Measurements from ENCODE around the gene DNAJC25. TPM values are rescaled to one million over a fixed set of nuclear protein-coding genes. Genes with fewer than 3 reads are reported as not detected.
"Not testable (repeated sequence)": the region's sequence is repeated elsewhere in the genome, so short reads cannot be mapped to it uniquely, and the experiment has no call there.

DNAJC25 gene
- total RNA-seq, 2 donors from 2014 or later = 3.8 to 9.6 TPM

GRCh38 chr9:111610845-111611244, 20.3 kb upstream of the DNAJC25 start:
- no peaks in the 10 kb centered on the region for H3K9me3 Mint-ChIP-seq
- no peaks in the 10 kb centered on the region for H3K4me1 Mint-ChIP-seq
- H3K27me3 Mint-ChIP-seq = peaks cover 36% of the 10 kb centered on the region
- H3K27ac Mint-ChIP-seq = no peak overlapping the region
- no peak overlapping the region for H3K4me3 Mint-ChIP-seq
- no peaks in the 10 kb centered on the region for H3K36me3 Mint-ChIP-seq (ENCODE audit: low read depth)
- ATAC-seq (replicated peaks) = no peak

- Mint-ChIP-seq H3K27ac (no peak overlapping the region), H3K4me1 (no peaks in the 10 kb centered on the region), H3K4me3 (no peak overlapping the region), H3K9me3 (no peaks in the 10 kb centered on the region), H3K27me3 (peaks cover 42% of the 10 kb centered on the region), H3K36me3 (ENCODE audit: low read depth) (no peaks in the 10 kb centered on the region)
- ATAC-seq (replicated peaks) = no peak
Observed at GRCh38 chr9:111613436-111614040, 17.6 kb upstream of the DNAJC25 start.

- no peak overlapping the region for H3K27ac Mint-ChIP-seq
- no peaks in the 10 kb centered on the region for H3K4me1 Mint-ChIP-seq
- ATAC-seq (replicated peaks) = no peak
- H3K4me3 Mint-ChIP-seq = no peak overlapping the region
- H3K27me3 Mint-ChIP-seq = peaks cover 29% of the 10 kb centered on the region
- no peaks in the 10 kb centered on the region for H3K9me3 Mint-ChIP-seq
- no peaks in the 10 kb centered on the region for H3K36me3 Mint-ChIP-seq (ENCODE audit: low read depth)
Observed at GRCh38 chr9:111615928-111616327, 15.2 kb upstream of the DNAJC25 start.

- not testable (repeated sequence) for H3K4me1 Mint-ChIP-seq; ATAC-seq (replicated peaks); H3K36me3 Mint-ChIP-seq (ENCODE audit: low read depth); H3K9me3 Mint-ChIP-seq; H3K27ac Mint-ChIP-seq; H3K4me3 Mint-ChIP-seq
- H3K27me3 Mint-ChIP-seq = peaks cover 33% of the 10 kb centered on the region
Observed at GRCh38 chr9:111617349-111617748, 13.8 kb upstream of the DNAJC25 start.

- peaks cover 14% of the 10 kb centered on the region for H3K27me3 Mint-ChIP-seq
- no peaks in the 10 kb centered on the region for H3K36me3 Mint-ChIP-seq (ENCODE audit: low read depth)
- no peaks in the 10 kb centered on the region for H3K4me1 Mint-ChIP-seq
- H3K27ac Mint-ChIP-seq = no peak overlapping the region
- no peak overlapping the region for H3K4me3 Mint-ChIP-seq
- peak; percentile 47 for ATAC-seq (replicated peaks)
- no peaks in the 10 kb centered on the region for H3K9me3 Mint-ChIP-seq
Observed at GRCh38 chr9:111621895-111622480, 9.1 kb upstream of the DNAJC25 start.

GRCh38 chr9:111622626-111623025, 8.5 kb upstream of the DNAJC25 start:
- Mint-ChIP-seq H3K4me1 (no peaks in the 10 kb centered on the region), H3K4me3 (no peak overlapping the region), H3K9me3 (no peaks in the 10 kb centered on the region), H3K27ac (no peak overlapping the region), H3K27me3 (peaks cover 14% of the 10 kb centered on the region), H3K36me3 (ENCODE audit: low read depth) (no peaks in the 10 kb centered on the region)
- no peak for ATAC-seq (replicated peaks)

GRCh38 chr9:111627260-111627963, 3.7 kb upstream of the DNAJC25 start:
- ATAC-seq (replicated peaks) = no peak
- Mint-ChIP-seq H3K4me3 (no peak overlapping the region), H3K4me1 (peaks cover 4% of the 10 kb centered on the region), H3K36me3 (ENCODE audit: low read depth) (peaks cover 18% of the 10 kb centered on the region), H3K27me3 (peaks cover 6% of the 10 kb centered on the region), H3K27ac (no peak overlapping the region), H3K9me3 (no peaks in the 10 kb centered on the region)

GRCh38 chr9:111628411-111628810, 2.7 kb upstream of the DNAJC25 start:
- no peak overlapping the region for H3K4me3 Mint-ChIP-seq
- no peak for ATAC-seq (replicated peaks)
- no peaks in the 10 kb centered on the region for H3K9me3 Mint-ChIP-seq
- H3K27ac Mint-ChIP-seq = no peak overlapping the region
- H3K27me3 Mint-ChIP-seq = no peaks in the 10 kb centered on the region
- H3K4me1 Mint-ChIP-seq = peaks cover 10% of the 10 kb centered on the region
- peaks cover 28% of the 10 kb centered on the region for H3K36me3 Mint-ChIP-seq (ENCODE audit: low read depth)

GRCh38 chr9:111630182-111630963, 761 bp upstream of the DNAJC25 start:
- peaks cover 48% of the 10 kb centered on the region for H3K36me3 Mint-ChIP-seq (ENCODE audit: low read depth)
- peaks cover 26% of the 10 kb centered on the region for H3K4me1 Mint-ChIP-seq
- H3K9me3 Mint-ChIP-seq = no peaks in the 10 kb centered on the region
- H3K27ac Mint-ChIP-seq = peak overlapping the region; percentile 90
- peak; percentile 47 for ATAC-seq (replicated peaks)
- H3K27me3 Mint-ChIP-seq = no peaks in the 10 kb centered on the region
- H3K4me3 Mint-ChIP-seq = peak overlapping the region; percentile 96

GRCh38 chr9:111630964-111631213, 245 bp upstream of the DNAJC25 start:
- Mint-ChIP-seq H3K4me3 (peak overlapping the region; percentile 96), H3K4me1 (peaks cover 31% of the 10 kb centered on the region), H3K27me3 (no peaks in the 10 kb centered on the region), H3K27ac (peak overlapping the region; percentile 90), H3K36me3 (ENCODE audit: low read depth) (peaks cover 49% of the 10 kb centered on the region), H3K9me3 (no peaks in the 10 kb centered on the region)
- ATAC-seq (replicated peaks) = no peak

- peaks cover 49% of the 10 kb centered on the region for H3K36me3 Mint-ChIP-seq (ENCODE audit: low read depth)
- H3K27me3 Mint-ChIP-seq = no peaks in the 10 kb centered on the region
- H3K9me3 Mint-ChIP-seq = no peaks in the 10 kb centered on the region
- H3K4me1 Mint-ChIP-seq = peaks cover 35% of the 10 kb centered on the region
- no peak for ATAC-seq (replicated peaks)
- H3K4me3 Mint-ChIP-seq = peak overlapping the region; percentile 96
- peak overlapping the region; percentile 93 for H3K27ac Mint-ChIP-seq
Observed at GRCh38 chr9:111632060-111632459, 926 bp downstream of the DNAJC25 start.

- H3K9me3 Mint-ChIP-seq = no peaks in the 10 kb centered on the region
- H3K36me3 Mint-ChIP-seq (ENCODE audit: low read depth) = peaks cover 49% of the 10 kb centered on the region
- H3K27me3 Mint-ChIP-seq = no peaks in the 10 kb centered on the region
- peak overlapping the region; percentile 96 for H3K4me3 Mint-ChIP-seq
- peak overlapping the region; percentile 93 for H3K27ac Mint-ChIP-seq
- peaks cover 35% of the 10 kb centered on the region for H3K4me1 Mint-ChIP-seq
- no peak for ATAC-seq (replicated peaks)
Observed at GRCh38 chr9:111632695-111633388, 1.7 kb downstream of the DNAJC25 start.

- H3K27ac Mint-ChIP-seq = peak overlapping the region; percentile 93
- H3K27me3 Mint-ChIP-seq = no peaks in the 10 kb centered on the region
- H3K4me1 Mint-ChIP-seq = peaks cover 35% of the 10 kb centered on the region
Observed at GRCh38 chr9:111633389-111633736, 2.2 kb downstream of the DNAJC25 start.

GRCh38 chr9:111634860-111635259, 3.7 kb downstream of the DNAJC25 start:
- Mint-ChIP-seq H3K27me3 (no peaks in the 10 kb centered on the region), H3K4me1 (peaks cover 35% of the 10 kb centered on the region), H3K27ac (no peak overlapping the region), H3K4me3 (peak overlapping the region; percentile 96), H3K9me3 (no peaks in the 10 kb centered on the region), H3K36me3 (ENCODE audit: low read depth) (peaks cover 49% of the 10 kb centered on the region)
- no peak for ATAC-seq (replicated peaks)

More at GRCh38 chr9:111633389-111633736, 2.2 kb downstream of the DNAJC25 start:
- Mint-ChIP-seq H3K9me3 (no peaks in the 10 kb centered on the region), H3K4me3 (peak overlapping the region; percentile 96), H3K36me3 (ENCODE audit: low read depth) (peaks cover 49% of the 10 kb centered on the region)
- ATAC-seq (replicated peaks) = no peak

Measured in activated T-helper 17 cell treated with anti-CD3 and anti-CD28 coated beads, Interleukin-2, amount 50 U/mL, for 72 hours (primary cell).